SK-N-SH treated with all-trans-retinoic acid at 6 μM for 48 hours (cell line): ENCODE results near the gene RCOR1.

Experiments
- ATAC-seq: fragments of 200-7000 bp; cut with Tn5 transposase; 3 replicates; pipeline ENCODE4 v1.9.1; 2020; ENCODE audit warnings: mild to moderate bottlenecking, moderate library complexity
- BACH2 ChIP-seq: fragments of 250-450 bp; sonication (Bioruptor Pico); IDR thresholded peaks from 2 replicates; pipeline ENCODE4 v1.9.0; 2021; ENCODE audit warnings: mild to moderate bottlenecking, borderline replicate concordance
- CSDC2 ChIP-seq: fragments of 250-450 bp; sonication (Bioruptor Pico); IDR thresholded peaks from 2 replicates; pipeline ENCODE4 v1.5.0; 2020; ENCODE audit warnings: mild to moderate bottlenecking, moderate library complexity
- CSRNP3 ChIP-seq: fragments of 250-450 bp; sonication (Bioruptor Pico); IDR thresholded peaks from 2 replicates; pipeline ENCODE4 v1.5.1; 2021; ENCODE audit warnings: mild to moderate bottlenecking, moderate library complexity
- ESRRG ChIP-seq: fragments of 250-450 bp; sonication (Bioruptor Pico); IDR thresholded peaks from 2 replicates; pipeline ENCODE4 v1.6.1; 2021; ENCODE audit warnings: mild to moderate bottlenecking
- GLIS3 ChIP-seq: fragments of 250-450 bp; sonication (Bioruptor Pico); IDR thresholded peaks from 2 replicates; pipeline ENCODE4 v1.5.0; 2020; ENCODE audit warnings: mild to moderate bottlenecking, moderate library complexity
- ISL1 ChIP-seq: fragments of 250-450 bp; sonication (Bioruptor Pico); IDR thresholded peaks from 2 replicates; pipeline ENCODE4 v2.1.2; 2022; ENCODE audit warnings: mild to moderate bottlenecking, moderate library complexity
- OSR1 ChIP-seq: fragments of 250-450 bp; sonication (Bioruptor Pico); IDR thresholded peaks from 2 replicates; pipeline ENCODE4 v1.8.0; 2022; ENCODE audit warnings: moderate library complexity, mild to moderate bottlenecking, inconsistent platforms
- PATZ1 ChIP-seq: fragments of 250-450 bp; sonication (Bioruptor Pico); IDR thresholded peaks from 2 replicates; pipeline ENCODE4 v1.8.0; 2020; ENCODE audit warnings: mild to moderate bottlenecking, moderate library complexity, borderline replicate concordance
- POU6F1 ChIP-seq: fragments of 250-450 bp; sonication (Bioruptor Pico); IDR thresholded peaks from 2 replicates; pipeline ENCODE4 v1.8.0; 2021; ENCODE audit warnings: low read depth, mild to moderate bottlenecking, moderate library complexity, borderline replicate concordance
- PPARA ChIP-seq: fragments of 250-450 bp; sonication (Bioruptor Pico); IDR thresholded peaks from 2 replicates; pipeline ENCODE4 v1.5.0; 2020; ENCODE audit warnings: mild to moderate bottlenecking, borderline replicate concordance
- RARB ChIP-seq: fragments of 250-450 bp; sonication (Bioruptor Pico); IDR thresholded peaks from 2 replicates; pipeline ENCODE4 v1.8.0; 2021; ENCODE audit warnings: mild to moderate bottlenecking, moderate library complexity
- SNAI2 ChIP-seq: fragments of 250-450 bp; sonication (Bioruptor Pico); IDR thresholded peaks from 2 replicates; pipeline ENCODE4 v1.5.0; 2020; ENCODE audit warnings: mild to moderate bottlenecking, moderate library complexity
- TCF4 ChIP-seq: fragments of 250-450 bp; sonication (Bioruptor Pico); IDR thresholded peaks from 2 replicates; pipeline ENCODE4 v1.8.0; 2021; ENCODE audit warnings: mild to moderate bottlenecking, moderate library complexity, borderline replicate concordance
- TOX ChIP-seq: fragments of 250-450 bp; sonication (Bioruptor Pico); IDR thresholded peaks from 2 replicates; pipeline ENCODE4 v1.8.0; 2021; ENCODE audit warnings: mild to moderate bottlenecking, moderate library complexity, borderline replicate concordance
- ZC3H10 ChIP-seq: fragments of 250-450 bp; sonication (Bioruptor Pico); IDR thresholded peaks from 2 replicates; pipeline ENCODE4 v1.5.1; 2021; ENCODE audit warnings: mild to moderate bottlenecking, moderate library complexity
- ZFP3 ChIP-seq: fragments of 250-450 bp; sonication (Bioruptor Pico); IDR thresholded peaks from 2 replicates; pipeline ENCODE4 v1.5.0; 2020; ENCODE audit warnings: mild to moderate bottlenecking, moderate library complexity
- ZFP30 ChIP-seq: fragments of 450-650 bp; formaldehyde crosslinking; IDR thresholded peaks from 2 replicates; pipeline ENCODE4 v1.5.0; 2022; ENCODE audit warnings: mild to moderate bottlenecking, moderate library complexity
- ZNF565 ChIP-seq: fragments of 450-650 bp; formaldehyde crosslinking; conservative IDR thresholded peaks from 2 replicates; pipeline ENCODE4 v1.5.0; 2020; ENCODE audit warnings: low read depth, mild to moderate bottlenecking, moderate library complexity
- ZNF70 ChIP-seq: fragments of 450-650 bp; formaldehyde crosslinking; IDR thresholded peaks from 2 replicates; pipeline ENCODE4 v1.5.0; 2020; ENCODE audit warnings: mild to moderate bottlenecking, moderate library complexity
- ZNF8 ChIP-seq: fragments of 450-650 bp; formaldehyde crosslinking; IDR thresholded peaks from 2 replicates; pipeline ENCODE4 v1.5.0; 2020; ENCODE audit warnings: mild to moderate bottlenecking, moderate library complexity

Gene RCOR1

GRCh38 chr14:102551995-102552705 lies 40.3 kb upstream of the RCOR1 start:
- no peak; the same call in 2 of the 3 replicates for ATAC-seq
- TF ChIP-seq ZFP30 (CRISPR knock-in tag) (no peak), TOX (CRISPR knock-in tag) (no peak), PPARA (no peak), SNAI2 (no peak), PATZ1 (no peak), ZNF8 (no peak), GLIS3 (no peak), TCF4 (CRISPR knock-in tag) (no peak), ZNF70 (CRISPR knock-in tag) (no peak), CSRNP3 (no peak), ZFP3 (CRISPR knock-in tag) (no peak)
- TF ChIP-seq, all 23 proteins: peak for 0

GRCh38 chr14:102554821-102555819 lies 37.3 kb upstream of the RCOR1 start:
- no peak for ATAC-seq
- TF ChIP-seq ZNF70 (CRISPR knock-in tag) (no peak), ZNF565 (CRISPR knock-in tag) (no peak), RARB (CRISPR knock-in tag) (no peak), ESRRG (CRISPR knock-in tag) (no peak), OSR1 (CRISPR knock-in tag) (no peak), POU6F1 (CRISPR knock-in tag) (no peak), PPARA (no peak), ZFP30 (CRISPR knock-in tag) (no peak), ISL1 (CRISPR knock-in tag) (no peak), GLIS3 (no peak), ZFP3 (CRISPR knock-in tag) (no peak), ZNF8 (no peak), TCF4 (CRISPR knock-in tag) (no peak), ZC3H10 (CRISPR knock-in tag) (no peak), PATZ1 (no peak), TOX (CRISPR knock-in tag) (no peak), CSDC2 (no peak), BACH2 (CRISPR knock-in tag) (no peak)

GRCh38 chr14:102556098-102556677 lies 36.3 kb upstream of the RCOR1 start:
- no peak for TF ChIP-seq POU6F1 (CRISPR knock-in tag)
- TF ChIP-seq, all 23 proteins: peak for 0
- ATAC-seq: no peak
